Right lung (tissue), 5 donors: ENCODE data around the gene PALD1. TPM values are rescaled to one million over a fixed set of nuclear protein-coding genes. Genes with fewer than 3 reads are reported as not detected.

ENCODE experiments used
- DNase-seq, 2 donors: peaks; one replicate each; pipeline ENCODE4 v3.0.0-alpha.2; 2013
- polyA plus RNA-seq, 5 donors: library from polyadenylated mRNA; unstranded; fragments of 120-200 nt; gene quantifications; one replicate each; pipeline versions ENCODE4 v1.2.1 to v1.2.3, GENCODE V29; 2013; ENCODE audit warnings: inconsistent platforms in 1 of 5, low replicate concordance in 1 of 5; ENCODE audit not compliant: insufficient read length in 5 of 5, insufficient read depth in 1 of 5

The PALD1 gene
- polyA plus RNA-seq, 5 donors: 18.0 to 33.6 (median 24.7) TPM

GRCh38 chr10:70504521-70505358 is 26.2 kb downstream of the PALD1 start:
- no peak for DNase-seq

GRCh38 chr10:70505908-70506307 is 27.3 kb downstream of the PALD1 start:
- DNase-seq: no peak

- no peak for DNase-seq
Measured at GRCh38 chr10:70507966-70508365, 29.4 kb downstream of the PALD1 start.

- DNase-seq: peak; percentile 60 to 70
Measured at GRCh38 chr10:70508912-70509756, 30.6 kb downstream of the PALD1 start.

GRCh38 chr10:70509757-70510147 is 31.2 kb downstream of the PALD1 start:
- no peak for DNase-seq

GRCh38 chr10:70510453-70510852 is 31.9 kb downstream of the PALD1 start:
- DNase-seq: no peak

- DNase-seq: no peak
Measured at GRCh38 chr10:70510904-70511303, 32.3 kb downstream of the PALD1 start.

- DNase-seq: no peak
Measured at GRCh38 chr10:70512149-70512639, 33.6 kb downstream of the PALD1 start.

- DNase-seq: no peak
Measured at GRCh38 chr10:70513848-70514309, 35.3 kb downstream of the PALD1 start.

- no peak for DNase-seq
Measured at GRCh38 chr10:70514591-70514990, 36.0 kb downstream of the PALD1 start.

GRCh38 chr10:70515035-70515667 is 36.6 kb downstream of the PALD1 start:
- DNase-seq: no peak

- DNase-seq: no peak
Measured at GRCh38 chr10:70518695-70519094, 40.1 kb downstream of the PALD1 start.

- peak; percentile 89 to 92 for DNase-seq
Measured at GRCh38 chr10:70523057-70523456, 44.5 kb downstream of the PALD1 start.

- no peak for DNase-seq
Measured at GRCh38 chr10:70523549-70523948, 45.0 kb downstream of the PALD1 start.

GRCh38 chr10:70528314-70528713 is 49.7 kb downstream of the PALD1 start:
- no peak for DNase-seq

- no peak for DNase-seq
Measured at GRCh38 chr10:70528741-70529362, 50.3 kb downstream of the PALD1 start.

GRCh38 chr10:70529848-70530247 is 51.3 kb downstream of the PALD1 start:
- no peak for DNase-seq

GRCh38 chr10:70530315-70530714 is 51.7 kb downstream of the PALD1 start:
- DNase-seq: no peak

- no peak for DNase-seq
Measured at GRCh38 chr10:70532554-70533188, 54.1 kb downstream of the PALD1 start.

GRCh38 chr10:70533189-70533558 is 54.6 kb downstream of the PALD1 start:
- DNase-seq: no peak

GRCh38 chr10:70534281-70534680 is 55.7 kb downstream of the PALD1 start:
- no peak for DNase-seq
